ENCODE data around the gene TMPRSS6. TPM values are rescaled to one million over a fixed set of nuclear protein-coding genes. Genes with fewer than 3 reads are reported as not detected.

TMPRSS6 gene
- total RNA-seq, 2 experiments from 2014 or later, result 1.8 to 2.2 TPM

DNA sequence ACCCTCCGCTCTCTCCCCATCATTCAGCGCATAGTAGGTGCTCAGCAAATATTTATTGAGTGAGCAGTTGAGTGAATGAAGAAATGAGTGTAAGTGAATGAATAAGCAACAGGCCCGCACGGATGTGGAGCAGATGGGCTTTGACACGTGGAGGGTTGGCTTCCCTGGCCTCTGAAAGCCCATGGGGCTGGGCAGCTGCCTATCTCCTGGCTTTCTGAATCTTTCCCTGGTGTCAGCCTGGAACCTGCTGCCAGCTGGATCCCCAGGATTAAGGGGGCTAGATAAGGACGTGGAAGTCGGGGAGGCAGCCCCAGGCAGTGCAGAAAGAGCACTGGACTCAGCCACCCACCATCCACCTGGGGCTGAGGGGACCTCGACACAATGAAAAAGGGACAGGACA is 27.6 kb upstream of the TMPRSS6 start:
- H3K4me1 Mint-ChIP-seq, result peaks cover 32% of the 10 kb centered on the region
- H3K4me3 Mint-ChIP-seq, result no peak overlapping the region
- ATAC-seq (ENCODE audit: low read depth), result no peak
- H3K9me3 Mint-ChIP-seq, result no peaks in the 10 kb centered on the region
- POLR2A ChIA-PET, result interaction anchor here (0.9 to 1.6 kb wide), 4 partner anchors 11 to 49 kb away, joined by 3 to 5 read pairs (median 3); partner anchors contain the start of gene IL2RB
- peak overlapping the region; percentile 28 for H3K27ac Mint-ChIP-seq
- DNase-seq, result no peak
- peaks cover 53% of the 10 kb centered on the region for H3K36me3 Mint-ChIP-seq
- H3K27me3 Mint-ChIP-seq, result no peaks in the 10 kb centered on the region

DNA sequence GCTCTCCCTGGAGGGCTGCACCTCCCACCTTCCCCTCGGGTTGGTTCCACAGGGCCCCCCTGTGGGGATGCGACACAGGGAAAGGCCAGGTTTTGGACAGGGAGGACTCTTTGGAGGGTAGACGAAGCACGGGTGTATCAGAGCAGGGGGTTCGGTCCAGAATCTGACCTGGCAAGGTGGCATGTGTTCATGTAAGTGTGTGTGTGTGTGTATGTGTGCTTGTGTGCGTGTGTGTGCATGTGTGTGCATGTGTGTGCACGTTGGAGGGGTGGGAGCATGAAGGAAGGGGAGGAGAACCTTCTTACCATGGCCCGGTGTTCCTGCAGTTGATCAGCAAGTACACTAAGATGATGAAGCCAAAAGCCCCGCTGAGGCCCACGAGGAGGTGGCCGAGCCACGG is 25.5 kb upstream of the TMPRSS6 start:
- DNase-seq (no peak), ATAC-seq (ENCODE audit: low read depth) (no peak)
- Mint-ChIP-seq H3K27me3 (no peaks in the 10 kb centered on the region), H3K9me3 (no peaks in the 10 kb centered on the region), H3K27ac (no peak overlapping the region), H3K36me3 (peaks cover 54% of the 10 kb centered on the region), H3K4me1 (peaks cover 27% of the 10 kb centered on the region), H3K4me3 (no peak overlapping the region)
- POLR2A ChIA-PET, result interaction anchor here (1.8 kb wide), 1 partner anchor 13 kb away, joined by 6 read pairs; no protein-coding TSS in a partner anchor

DNA sequence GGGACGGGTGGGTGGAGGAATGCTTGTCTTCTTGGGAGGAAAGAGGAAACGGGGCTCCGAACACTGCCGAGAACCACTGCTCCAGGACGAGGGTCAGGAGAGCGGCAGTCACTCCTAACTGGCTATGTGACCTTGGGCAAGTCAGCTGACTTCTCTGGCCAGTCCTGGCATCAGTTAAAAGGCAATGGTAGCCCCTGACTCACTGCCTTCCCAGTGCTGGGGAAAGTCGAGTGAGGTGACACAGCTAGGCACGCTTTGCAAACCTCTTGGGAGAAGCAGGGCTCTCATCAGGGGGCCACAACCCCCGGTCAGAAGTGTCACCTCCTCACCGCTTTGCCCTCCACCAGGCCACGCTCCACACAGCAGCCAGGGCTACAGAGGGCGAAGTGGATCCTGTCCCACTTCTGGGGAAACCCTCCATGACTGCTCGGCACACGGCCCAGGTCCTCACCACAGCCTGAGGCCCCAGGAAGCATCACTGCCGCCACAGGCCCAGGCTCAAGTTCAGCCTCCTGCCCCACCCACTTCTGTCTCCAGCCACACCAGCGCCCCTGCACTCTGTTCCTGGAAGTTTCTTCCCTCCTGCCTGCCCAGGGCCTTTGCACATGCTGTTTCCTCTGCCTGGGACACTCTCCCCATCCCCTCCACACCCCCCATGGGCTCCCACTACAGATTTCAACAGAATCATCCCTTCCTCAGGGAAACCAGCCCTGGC is 23.9 kb upstream of the TMPRSS6 start:
- ATAC-seq (ENCODE audit: low read depth) (peak; percentile 22), DNase-seq (no peak)
- Mint-ChIP-seq H3K9me3 (no peaks in the 10 kb centered on the region), H3K4me3 (no peak overlapping the region), H3K4me1 (peaks cover 26% of the 10 kb centered on the region), H3K27me3 (no peaks in the 10 kb centered on the region), H3K27ac (peak overlapping the region; percentile 64), H3K36me3 (peaks cover 49% of the 10 kb centered on the region)
- POLR2A ChIA-PET, result interaction anchor here (1.2 to 2.9 kb wide), 5 partner anchors 9 to 16 kb away, joined by 3 to 13 read pairs (median 6); partner anchors contain the start of gene IL2RB

GRCh38 chr22:37132773-37133172 is 23.3 kb upstream of the TMPRSS6 start:
- DNase-seq (no peak), ATAC-seq (ENCODE audit: low read depth) (no peak)
- H3K4me1 Mint-ChIP-seq, result peaks cover 25% of the 10 kb centered on the region
- H3K27me3 Mint-ChIP-seq, result no peaks in the 10 kb centered on the region
- H3K27ac Mint-ChIP-seq, result peak overlapping the region; percentile 64
- POLR2A ChIA-PET, result interaction anchor here (1.0 to 2.9 kb wide), 5 partner anchors 9 to 63 kb away, joined by 3 to 13 read pairs (median 6); partner anchors contain the start of gene IL2RB
- H3K36me3 Mint-ChIP-seq, result peaks cover 45% of the 10 kb centered on the region
- no peak overlapping the region for H3K4me3 Mint-ChIP-seq
- no peaks in the 10 kb centered on the region for H3K9me3 Mint-ChIP-seq

GRCh38 chr22:37129866-37130441 is 20.4 kb upstream of the TMPRSS6 start:
- H3K4me3 Mint-ChIP-seq, result no peak overlapping the region
- no peak for DNase-seq
- H3K27ac Mint-ChIP-seq, result peak overlapping the region; percentile 49
- no peaks in the 10 kb centered on the region for H3K9me3 Mint-ChIP-seq
- H3K4me1 Mint-ChIP-seq, result peaks cover 29% of the 10 kb centered on the region
- peaks cover 44% of the 10 kb centered on the region for H3K36me3 Mint-ChIP-seq
- POLR2A ChIA-PET, result interaction anchor here (1.3 to 10.9 kb wide), 4 partner anchors 8 to 32 kb away, joined by 3 to 167 read pairs (median 6); partner anchors contain the start of gene IL2RB
- no peak for ATAC-seq (ENCODE audit: low read depth)
- no peaks in the 10 kb centered on the region for H3K27me3 Mint-ChIP-seq

- H3K4me1 Mint-ChIP-seq, result peaks cover 37% of the 10 kb centered on the region
These were observed 19.2 kb upstream of the TMPRSS6 start for GRCh38 chr22:37128555-37129281.

DNA sequence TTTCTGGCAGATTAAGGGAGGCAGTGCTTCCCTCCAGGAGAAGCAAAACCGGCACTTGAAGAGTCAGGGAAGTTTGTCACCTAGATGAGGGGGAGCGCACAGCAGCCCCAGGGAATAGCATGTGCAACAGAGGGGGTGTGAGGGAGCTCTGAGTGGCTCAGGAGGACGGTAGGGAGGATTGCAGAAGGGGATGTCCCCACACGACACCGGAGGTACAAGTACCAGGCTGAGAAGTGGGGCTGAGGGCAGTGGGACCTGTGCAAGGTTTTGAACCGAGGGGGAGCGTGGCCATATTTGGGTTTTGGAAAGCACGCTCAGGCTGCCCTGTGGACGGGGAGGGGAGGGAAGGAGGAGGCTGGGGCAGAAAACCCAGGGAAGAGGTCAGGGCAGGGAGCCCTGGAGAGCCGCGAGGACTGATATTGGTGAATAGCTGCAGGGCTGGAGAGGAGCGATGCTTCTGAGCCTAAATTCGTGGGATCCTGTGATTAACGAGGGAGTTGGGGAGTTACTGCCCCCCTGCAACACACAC is 17.9 kb upstream of the TMPRSS6 start:
- H3K27me3 Mint-ChIP-seq, result no peaks in the 10 kb centered on the region
- no peak overlapping the region for H3K4me3 Mint-ChIP-seq
- H3K4me1 Mint-ChIP-seq, result peaks cover 42% of the 10 kb centered on the region
- no peak for ATAC-seq (ENCODE audit: low read depth)
- no peak for DNase-seq
- H3K9me3 Mint-ChIP-seq, result no peaks in the 10 kb centered on the region
- POLR2A ChIA-PET, result interaction anchor here (0.8 to 10.9 kb wide), 10 partner anchors 9 to 72 kb away, joined by 3 to 167 read pairs (median 4); partner anchors contain the start of gene IL2RB
- H3K36me3 Mint-ChIP-seq, result peaks cover 29% of the 10 kb centered on the region
- peak overlapping the region; percentile 81 for H3K27ac Mint-ChIP-seq

More at GRCh38 chr22:37128555-37129281, 19.2 kb upstream of the TMPRSS6 start:
- DNase-seq (no peak), ATAC-seq (ENCODE audit: low read depth) (no peak)
- Mint-ChIP-seq H3K36me3 (peaks cover 39% of the 10 kb centered on the region), H3K4me3 (no peak overlapping the region), H3K27ac (peak overlapping the region; percentile 56), H3K9me3 (no peaks in the 10 kb centered on the region), H3K27me3 (no peaks in the 10 kb centered on the region)
- POLR2A ChIA-PET, result interaction anchor here (1.1 to 10.9 kb wide), 2 partner anchors 14 to 20 kb away, joined by 5 to 167 read pairs; partner anchors contain the start of gene IL2RB

DNA sequence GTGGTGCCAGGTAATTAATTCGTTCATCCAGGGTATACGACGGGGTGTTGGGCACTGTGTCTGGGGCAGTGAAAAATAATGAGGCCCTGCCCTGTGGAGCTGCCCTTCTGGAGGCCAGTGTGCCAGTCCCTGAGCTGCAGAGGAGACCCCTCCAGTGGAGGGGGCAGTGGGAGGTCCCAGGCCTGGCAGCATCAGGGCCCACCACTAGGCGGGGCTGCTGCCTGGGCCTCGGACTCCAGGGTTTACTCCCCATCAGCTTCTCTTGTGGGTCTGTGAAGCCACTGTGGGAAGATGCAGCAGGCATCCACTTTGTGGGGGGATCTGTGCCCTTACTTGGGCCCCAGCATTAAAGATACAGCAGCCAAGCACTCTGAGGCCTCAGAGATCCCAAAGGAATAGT is 17.4 kb upstream of the TMPRSS6 start:
- no peaks in the 10 kb centered on the region for H3K27me3 Mint-ChIP-seq
- H3K4me3 Mint-ChIP-seq, result no peak overlapping the region
- peak overlapping the region; percentile 81 for H3K27ac Mint-ChIP-seq
- DNase-seq, result peak; percentile 58
- H3K4me1 Mint-ChIP-seq, result peaks cover 47% of the 10 kb centered on the region
- POLR2A ChIA-PET, result interaction anchor here (0.8 to 10.9 kb wide), 11 partner anchors 9 to 72 kb away, joined by 3 to 167 read pairs (median 4); partner anchors contain the start of gene IL2RB
- no peak for ATAC-seq (ENCODE audit: low read depth)
- H3K36me3 Mint-ChIP-seq, result peaks cover 26% of the 10 kb centered on the region
- no peaks in the 10 kb centered on the region for H3K9me3 Mint-ChIP-seq

DNA sequence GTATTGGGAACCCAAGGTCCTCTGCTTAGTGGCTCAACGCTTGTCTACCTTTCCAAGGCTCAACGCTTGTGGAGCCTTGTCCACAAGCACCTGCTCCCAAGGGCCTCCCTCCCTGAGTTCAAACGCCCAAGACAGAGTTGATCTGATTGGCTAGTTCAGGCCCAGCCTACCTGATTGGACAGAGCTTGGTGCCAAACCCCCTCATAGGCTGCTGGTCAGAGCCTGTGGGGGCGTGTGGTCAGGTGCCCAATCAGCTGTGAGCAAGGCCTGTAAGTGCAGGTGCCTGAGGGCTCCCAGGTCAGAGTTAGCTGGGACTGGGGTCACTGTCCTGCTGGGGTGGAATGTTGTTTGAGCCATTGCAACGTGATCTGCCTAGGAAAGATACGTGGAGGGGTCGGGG is 16.9 kb upstream of the TMPRSS6 start:
- Mint-ChIP-seq H3K27ac (no peak overlapping the region), H3K4me1 (peaks cover 51% of the 10 kb centered on the region), H3K27me3 (no peaks in the 10 kb centered on the region), H3K36me3 (peaks cover 25% of the 10 kb centered on the region), H3K9me3 (no peaks in the 10 kb centered on the region), H3K4me3 (no peak overlapping the region)
- ATAC-seq (ENCODE audit: low read depth), result no peak
- POLR2A ChIA-PET, result interaction anchor here (0.8 to 10.9 kb wide), 8 partner anchors 10 to 73 kb away, joined by 3 to 167 read pairs (median 4); partner anchors contain the start of gene IL2RB
- no peak for DNase-seq

DNA sequence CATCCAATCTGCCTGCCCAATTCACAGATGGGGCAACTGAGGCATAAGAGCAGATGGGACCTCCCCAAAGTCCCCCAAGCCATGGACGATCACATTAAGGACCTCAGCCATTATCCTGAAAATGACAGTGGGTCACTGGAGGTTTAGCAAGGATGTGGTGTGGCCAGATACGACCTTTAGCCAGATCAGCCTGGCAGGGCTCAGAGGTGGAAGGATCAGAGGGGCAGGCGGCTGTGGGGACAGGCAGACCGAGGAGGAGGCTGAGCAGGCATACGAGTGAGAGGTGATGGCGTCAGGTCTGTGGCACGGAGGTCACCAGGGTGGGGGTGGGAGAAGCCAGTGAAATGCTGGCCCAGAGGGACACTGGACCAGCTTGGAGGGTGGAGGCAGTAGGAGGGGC is 14.1 kb upstream of the TMPRSS6 start:
- peaks cover 63% of the 10 kb centered on the region for H3K4me1 Mint-ChIP-seq
- H3K4me3 Mint-ChIP-seq, result no peak overlapping the region
- peak overlapping the region; percentile 98 for H3K27ac Mint-ChIP-seq
- H3K27me3 Mint-ChIP-seq, result no peaks in the 10 kb centered on the region
- no peaks in the 10 kb centered on the region for H3K9me3 Mint-ChIP-seq
- POLR2A ChIA-PET, result interaction anchor here (0.7 to 10.9 kb wide), 7 partner anchors 10 to 78 kb away, joined by 3 to 167 read pairs (median 12); partner anchors contain the start of gene IL2RB
- ATAC-seq (ENCODE audit: low read depth) (no peak), DNase-seq (no peak)
- peaks cover 29% of the 10 kb centered on the region for H3K36me3 Mint-ChIP-seq

GRCh38 chr22:37122598-37123180 is 13.2 kb upstream of the TMPRSS6 start:
- no peak for DNase-seq
- Mint-ChIP-seq H3K36me3 (peaks cover 33% of the 10 kb centered on the region), H3K4me1 (peaks cover 65% of the 10 kb centered on the region), H3K9me3 (no peaks in the 10 kb centered on the region), H3K27me3 (no peaks in the 10 kb centered on the region), H3K4me3 (peak overlapping the region; percentile 85), H3K27ac (peak overlapping the region; percentile 98)
- ATAC-seq (ENCODE audit: low read depth), result no peak
- POLR2A ChIA-PET, result interaction anchor here (0.7 to 10.9 kb wide), 36 partner anchors 8 to 346 kb away, joined by 3 to 167 read pairs (median 5); partner anchors contain the start of genes IFT27, IL2RB, KCTD17 and RAC2

GRCh38 chr22:37121887-37122591 is 12.5 kb upstream of the TMPRSS6 start:
- H3K9me3 Mint-ChIP-seq, result no peaks in the 10 kb centered on the region
- H3K36me3 Mint-ChIP-seq, result peaks cover 29% of the 10 kb centered on the region
- peak overlapping the region; percentile 98 for H3K27ac Mint-ChIP-seq
- ATAC-seq (ENCODE audit: low read depth) (peak; percentile 98), DNase-seq (peak; percentile 82)
- POLR2A ChIA-PET, result interaction anchor here (0.7 to 10.9 kb wide), 37 partner anchors 8 to 346 kb away, joined by 3 to 167 read pairs (median 5); partner anchors contain the start of genes IFT27, IL2RB, KCTD17 and RAC2
- H3K27me3 Mint-ChIP-seq, result no peaks in the 10 kb centered on the region
- H3K4me3 Mint-ChIP-seq, result peak overlapping the region; percentile 85
- H3K4me1 Mint-ChIP-seq, result peaks cover 64% of the 10 kb centered on the region

Data from activated naive CD8-positive, alpha-beta T cell treated with anti-CD3 and anti-CD28 coated beads, Interleukin-2, amount 10 ng/mL, durations not matched to agents 7 days and 5 days (primary cell).